Nephron progenitor cell (in vitro differentiated cells): ENCODE data around the gene ORM1.

Source experiments
- DNase-seq: peaks from one replicate; pipeline ENCODE4 v3.0.0; 2021
- H3K27ac Mint-ChIP-seq: 2 replicates; pipeline ENCODE4 v1.8.0; 2021; ENCODE audit warnings: mild to moderate bottlenecking, moderate library complexity, mixed read lengths
- H3K27me3 Mint-ChIP-seq: 2 replicates; pipeline ENCODE4 v1.8.0; 2021; ENCODE audit warnings: mild to moderate bottlenecking, low read depth, mixed read lengths; ENCODE audit not compliant: poor library complexity
- H3K36me3 Mint-ChIP-seq: 2 replicates; pipeline ENCODE4 v1.8.0; 2021; ENCODE audit warnings: low read depth, mixed read lengths
- H3K4me1 Mint-ChIP-seq: 2 replicates; pipeline ENCODE4 v1.8.0; 2021; ENCODE audit warnings: mixed read lengths
- H3K4me3 Mint-ChIP-seq: 2 replicates; pipeline ENCODE4 v1.8.0; 2021; ENCODE audit warnings: mild to moderate bottlenecking, moderate library complexity, mixed read lengths
- H3K9me3 Mint-ChIP-seq: 2 replicates; pipeline ENCODE4 v1.8.0; 2021; ENCODE audit warnings: mild to moderate bottlenecking, moderate library complexity, mixed read lengths
- TF ChIP-seq, protein P1 (sequence below): fragments of 200-600 bp; sonication (generic); IDR thresholded peaks from 2 replicates; pipeline ENCODE4 v1.5.0; 2021; ENCODE audit warnings: antibody characterized with exemption

Gene ORM1

GRCh38 chr9:114286146-114286679 is 36.7 kb upstream of the ORM1 start:
- Mint-ChIP-seq H3K27ac (no peak overlapping the region), H3K4me3 (no peak overlapping the region), H3K4me1 (peaks cover 63% of the 10 kb centered on the region), H3K36me3 (peaks cover 10% of the 10 kb centered on the region), H3K9me3 (no peaks in the 10 kb centered on the region), H3K27me3 (no peaks in the 10 kb centered on the region)
- no peak for DNase-seq
- TF ChIP-seq, protein P1, sequence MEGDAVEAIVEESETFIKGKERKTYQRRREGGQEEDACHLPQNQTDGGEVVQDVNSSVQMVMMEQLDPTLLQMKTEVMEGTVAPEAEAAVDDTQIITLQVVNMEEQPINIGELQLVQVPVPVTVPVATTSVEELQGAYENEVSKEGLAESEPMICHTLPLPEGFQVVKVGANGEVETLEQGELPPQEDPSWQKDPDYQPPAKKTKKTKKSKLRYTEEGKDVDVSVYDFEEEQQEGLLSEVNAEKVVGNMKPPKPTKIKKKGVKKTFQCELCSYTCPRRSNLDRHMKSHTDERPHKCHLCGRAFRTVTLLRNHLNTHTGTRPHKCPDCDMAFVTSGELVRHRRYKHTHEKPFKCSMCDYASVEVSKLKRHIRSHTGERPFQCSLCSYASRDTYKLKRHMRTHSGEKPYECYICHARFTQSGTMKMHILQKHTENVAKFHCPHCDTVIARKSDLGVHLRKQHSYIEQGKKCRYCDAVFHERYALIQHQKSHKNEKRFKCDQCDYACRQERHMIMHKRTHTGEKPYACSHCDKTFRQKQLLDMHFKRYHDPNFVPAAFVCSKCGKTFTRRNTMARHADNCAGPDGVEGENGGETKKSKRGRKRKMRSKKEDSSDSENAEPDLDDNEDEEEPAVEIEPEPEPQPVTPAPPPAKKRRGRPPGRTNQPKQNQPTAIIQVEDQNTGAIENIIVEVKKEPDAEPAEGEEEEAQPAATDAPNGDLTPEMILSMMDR: no peak

DNA sequence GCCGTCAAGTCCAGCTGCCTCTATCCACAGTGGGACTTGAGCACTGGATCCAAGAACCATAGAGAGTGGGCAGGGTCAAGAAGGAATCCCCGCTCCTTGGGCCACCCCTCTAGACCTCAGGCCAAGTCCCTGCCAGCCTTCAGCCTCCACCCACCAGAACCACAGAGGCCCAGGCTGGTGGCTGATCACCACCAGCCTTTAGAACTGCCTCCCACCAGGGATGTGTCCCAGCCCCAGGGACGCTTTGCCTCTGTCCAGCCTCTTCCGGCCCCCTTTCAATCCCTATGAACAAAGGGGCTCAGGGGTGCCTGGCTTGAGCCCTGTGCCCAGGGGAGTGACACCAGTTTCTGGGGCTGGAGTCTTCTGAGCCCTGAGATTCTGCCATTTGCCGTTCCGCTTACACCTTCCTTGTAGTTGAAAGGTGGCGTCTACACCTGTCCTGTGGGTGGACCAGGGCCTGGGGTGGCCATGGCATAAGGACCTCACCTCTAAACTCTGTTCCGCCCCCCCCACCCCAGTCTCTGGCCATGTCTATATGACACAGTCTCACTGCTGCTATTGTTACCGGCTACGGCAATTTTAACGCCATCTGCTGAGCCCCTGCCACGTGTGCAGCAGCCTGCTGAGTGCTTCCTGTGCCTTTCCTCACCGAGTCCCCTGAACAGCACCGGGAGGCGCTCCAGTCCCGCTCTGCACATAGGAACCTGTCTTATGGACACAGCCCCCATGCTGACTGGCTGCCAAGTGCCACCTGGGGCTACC is 35.7 kb upstream of the ORM1 start:
- Mint-ChIP-seq H3K4me1 (peaks cover 55% of the 10 kb centered on the region), H3K27ac (no peak overlapping the region), H3K9me3 (no peaks in the 10 kb centered on the region), H3K36me3 (peaks cover 11% of the 10 kb centered on the region), H3K27me3 (no peaks in the 10 kb centered on the region), H3K4me3 (no peak overlapping the region)
- TF ChIP-seq, protein P1: no peak
- no peak for DNase-seq

GRCh38 chr9:114287763-114288192 is 35.1 kb upstream of the ORM1 start:
- TF ChIP-seq, protein P1: no peak
- Mint-ChIP-seq H3K4me3 (no peak overlapping the region), H3K27ac (no peak overlapping the region), H3K4me1 (peaks cover 49% of the 10 kb centered on the region), H3K36me3 (peaks cover 17% of the 10 kb centered on the region), H3K27me3 (no peaks in the 10 kb centered on the region), H3K9me3 (no peaks in the 10 kb centered on the region)
- no peak for DNase-seq

DNA sequence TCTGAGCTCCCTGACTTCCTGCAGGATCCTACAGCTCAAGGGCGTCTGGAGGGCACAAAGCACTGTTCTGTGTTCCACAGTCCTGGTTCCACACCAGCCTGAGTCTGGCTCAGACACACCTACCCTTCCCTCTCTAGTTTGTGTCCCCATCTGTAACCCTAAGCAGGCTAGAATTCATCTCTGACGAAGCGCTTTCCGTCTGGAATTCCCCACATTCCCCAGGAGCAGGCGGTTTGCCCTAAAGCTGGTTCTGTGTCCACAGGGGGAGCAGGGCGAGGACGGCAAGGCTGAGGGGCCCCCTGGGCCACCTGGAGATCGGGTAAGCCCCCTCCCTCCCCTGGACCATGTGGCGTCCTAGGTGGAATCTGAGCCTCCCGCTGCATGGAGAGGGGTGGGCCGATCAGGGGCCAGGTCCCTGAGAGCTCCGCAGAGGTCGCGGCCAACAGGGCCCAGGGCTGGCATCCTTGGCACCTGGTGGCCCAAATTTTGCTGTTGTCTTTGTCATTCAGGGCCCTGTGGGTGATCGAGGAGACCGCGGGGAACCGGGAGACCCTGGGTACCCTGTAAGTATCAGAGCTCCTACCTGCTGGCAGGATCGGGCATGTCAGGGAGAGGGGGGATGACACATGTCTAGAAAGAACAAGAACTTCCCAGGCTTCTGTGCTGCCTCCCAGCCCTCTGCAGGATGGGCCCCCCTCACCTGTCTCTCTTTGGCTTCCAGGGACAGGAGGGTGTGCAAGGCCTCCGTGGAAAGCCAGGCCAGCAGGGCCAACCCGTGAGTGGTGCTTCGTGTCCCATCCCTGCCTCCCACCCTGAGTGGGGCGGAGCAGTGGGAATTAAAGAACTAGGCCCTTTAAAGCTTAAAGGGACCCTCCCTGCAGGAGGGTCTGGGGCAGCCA is 34.5 kb upstream of the ORM1 start:
- no peaks in the 10 kb centered on the region for H3K27me3 Mint-ChIP-seq
- TF ChIP-seq, protein P1: no peak
- peak; percentile 41 for DNase-seq
- H3K9me3 Mint-ChIP-seq: peaks cover 6% of the 10 kb centered on the region
- H3K4me1 Mint-ChIP-seq: peaks cover 42% of the 10 kb centered on the region
- no peak overlapping the region for H3K4me3 Mint-ChIP-seq
- no peak overlapping the region for H3K27ac Mint-ChIP-seq
- peaks cover 24% of the 10 kb centered on the region for H3K36me3 Mint-ChIP-seq

GRCh38 chr9:114289106-114289505 is 33.8 kb upstream of the ORM1 start:
- Mint-ChIP-seq H3K4me3 (no peak overlapping the region), H3K9me3 (peaks cover 9% of the 10 kb centered on the region), H3K4me1 (peaks cover 39% of the 10 kb centered on the region), H3K36me3 (peaks cover 27% of the 10 kb centered on the region), H3K27ac (no peak overlapping the region), H3K27me3 (no peaks in the 10 kb centered on the region)
- no peak for DNase-seq
- TF ChIP-seq, protein P1: no peak
